ENCODE measurements around the gene MRPL38.

GRCh38 chr17:75917917-75918445, 13.3 kb upstream of the MRPL38 start:
- no peak for TF ChIP-seq CTCF (IDR thresholded peaks at IDR 0.05)
- TF ChIP-seq EZH2 (IDR thresholded peaks at IDR 0.05; ENCODE audit: borderline replicate concordance, insufficient read depth, low read depth, low read length, poor library complexity, severe bottlenecking) = no peak
